HUES48 (cell line): Measurements from ENCODE around the gene PRAC2.

ENCODE experiments used
- H3K27ac ChIP-seq: one replicate; pipeline ENCODE4 v1.7.0; 2013; ENCODE audit warnings: low read depth, low read length, inconsistent platforms
- H3K27me3 ChIP-seq: 2 replicates; pipeline ENCODE4 v1.6.1; 2013; ENCODE audit warnings: mild to moderate bottlenecking, low read length; ENCODE audit not compliant: control insufficient read depth, insufficient read depth
- H3K36me3 ChIP-seq: 2 replicates; pipeline ENCODE4 v1.6.1; 2013; ENCODE audit warnings: low read length; ENCODE audit not compliant: control insufficient read depth, insufficient read depth
- H3K4me1 ChIP-seq: 2 replicates; pipeline ENCODE4 v1.6.1; 2013; ENCODE audit warnings: mild to moderate bottlenecking, low read length; ENCODE audit not compliant: control insufficient read depth, insufficient read depth
- H3K4me3 ChIP-seq: 2 replicates; pipeline ENCODE4 v1.5.1; 2013; ENCODE audit warnings: mild to moderate bottlenecking, low read depth, low read length
- H3K9ac ChIP-seq: 2 replicates; pipeline ENCODE4 v1.6.1; 2013; ENCODE audit warnings: mild to moderate bottlenecking, low read depth, low read length, moderate library complexity
- H3K9me3 ChIP-seq: 2 replicates; pipeline ENCODE4 v1.6.1; 2013; ENCODE audit warnings: low read length; ENCODE audit not compliant: control insufficient read depth, insufficient read depth

The PRAC2 gene

GRCh38 chr17:48738803-48739526, 16.0 kb downstream of the PRAC2 start:
- H3K4me1 ChIP-seq, result peaks cover 3% of the 10 kb centered on the region; the same call in 1 of the 2 replicates
- peaks cover 100% of the 10 kb centered on the region for H3K27me3 ChIP-seq
- H3K27ac ChIP-seq, result no peak overlapping the region

GRCh38 chr17:48740537-48740936, 17.6 kb downstream of the PRAC2 start:
- Histone ChIP-seq H3K27me3 (peaks cover 100% of the 10 kb centered on the region), H3K9ac (no peak overlapping the region), H3K9me3 (no peaks in the 10 kb centered on the region; the same call in 1 of the 2 replicates), H3K4me1 (peaks cover 3% of the 10 kb centered on the region; the same call in 1 of the 2 replicates), H3K36me3 (no peaks in the 10 kb centered on the region), H3K27ac (no peak overlapping the region), H3K4me3 (no peak overlapping the region)

More at GRCh38 chr17:48738803-48739526, 16.0 kb downstream of the PRAC2 start:
- no peaks in the 10 kb centered on the region; the same call in 1 of the 2 replicates for H3K9me3 ChIP-seq
- H3K36me3 ChIP-seq, result no peaks in the 10 kb centered on the region
- no peak overlapping the region for H3K9ac ChIP-seq
- no peak overlapping the region for H3K4me3 ChIP-seq

GRCh38 chr17:48745381-48746275, 22.6 kb downstream of the PRAC2 start:
- Histone ChIP-seq H3K27me3 (peaks cover 100% of the 10 kb centered on the region), H3K27ac (no peak overlapping the region), H3K4me1 (no peaks in the 10 kb centered on the region), H3K4me3 (no peak overlapping the region), H3K36me3 (no peaks in the 10 kb centered on the region), H3K9me3 (no peaks in the 10 kb centered on the region), H3K9ac (no peak overlapping the region)

- Histone ChIP-seq H3K27ac (no peak overlapping the region), H3K4me3 (no peak overlapping the region), H3K27me3 (peaks cover 100% of the 10 kb centered on the region), H3K4me1 (no peaks in the 10 kb centered on the region), H3K36me3 (no peaks in the 10 kb centered on the region), H3K9ac (no peak overlapping the region), H3K9me3 (no peaks in the 10 kb centered on the region)
Measured at GRCh38 chr17:48746916-48747444, 24.0 kb downstream of the PRAC2 start.

DNA sequence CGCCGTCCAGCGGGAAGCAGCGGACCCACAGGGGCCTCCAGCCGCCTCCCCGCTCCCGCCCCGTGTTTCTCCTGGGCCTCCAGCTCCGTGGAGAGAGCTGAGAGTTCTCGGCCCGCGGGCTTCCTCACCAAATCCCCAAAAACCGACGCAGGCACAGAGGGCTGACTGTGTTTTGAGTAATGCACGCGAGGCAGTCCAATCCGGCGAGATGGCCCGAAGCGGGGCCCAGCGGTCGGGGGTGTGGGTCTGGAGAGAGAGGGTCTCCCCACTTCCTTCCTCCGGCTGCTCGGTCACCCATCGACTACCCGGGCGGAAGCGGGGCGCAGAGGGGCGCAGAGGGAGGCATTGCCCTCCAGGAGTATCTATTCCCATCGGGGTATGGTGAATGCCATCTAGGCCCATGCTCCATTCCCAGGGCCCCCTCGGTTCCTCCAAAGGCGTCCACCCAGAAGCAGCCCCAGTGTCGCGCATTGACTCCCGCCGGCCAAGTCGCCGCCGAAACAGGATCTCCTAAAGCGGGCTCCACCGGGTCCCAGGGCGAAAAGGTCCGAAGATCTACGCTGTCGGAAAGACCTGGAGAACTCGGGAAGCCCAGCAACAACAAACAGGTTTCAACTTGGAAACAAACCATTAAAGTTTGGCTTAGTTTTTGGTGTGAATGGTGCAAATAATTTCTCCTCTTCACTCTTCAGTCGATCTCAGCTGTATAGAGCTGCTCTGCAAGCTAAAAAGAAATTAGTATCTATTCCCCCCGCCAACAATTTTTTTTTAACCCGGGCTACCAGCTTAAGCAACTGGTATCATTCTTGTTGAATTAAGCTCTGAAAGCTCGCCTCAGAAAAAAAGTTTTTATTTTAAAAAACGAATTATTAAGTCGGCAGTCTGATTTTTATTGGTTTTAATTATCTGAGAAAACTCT, 24.7 kb downstream of the PRAC2 start:
- H3K27me3 ChIP-seq, result peaks cover 100% of the 10 kb centered on the region
- no peaks in the 10 kb centered on the region for H3K9me3 ChIP-seq
- H3K27ac ChIP-seq, result no peak overlapping the region
- H3K4me1 ChIP-seq, result no peaks in the 10 kb centered on the region
- H3K9ac ChIP-seq, result no peak overlapping the region
- no peaks in the 10 kb centered on the region for H3K36me3 ChIP-seq
- no peak overlapping the region for H3K4me3 ChIP-seq

DNA sequence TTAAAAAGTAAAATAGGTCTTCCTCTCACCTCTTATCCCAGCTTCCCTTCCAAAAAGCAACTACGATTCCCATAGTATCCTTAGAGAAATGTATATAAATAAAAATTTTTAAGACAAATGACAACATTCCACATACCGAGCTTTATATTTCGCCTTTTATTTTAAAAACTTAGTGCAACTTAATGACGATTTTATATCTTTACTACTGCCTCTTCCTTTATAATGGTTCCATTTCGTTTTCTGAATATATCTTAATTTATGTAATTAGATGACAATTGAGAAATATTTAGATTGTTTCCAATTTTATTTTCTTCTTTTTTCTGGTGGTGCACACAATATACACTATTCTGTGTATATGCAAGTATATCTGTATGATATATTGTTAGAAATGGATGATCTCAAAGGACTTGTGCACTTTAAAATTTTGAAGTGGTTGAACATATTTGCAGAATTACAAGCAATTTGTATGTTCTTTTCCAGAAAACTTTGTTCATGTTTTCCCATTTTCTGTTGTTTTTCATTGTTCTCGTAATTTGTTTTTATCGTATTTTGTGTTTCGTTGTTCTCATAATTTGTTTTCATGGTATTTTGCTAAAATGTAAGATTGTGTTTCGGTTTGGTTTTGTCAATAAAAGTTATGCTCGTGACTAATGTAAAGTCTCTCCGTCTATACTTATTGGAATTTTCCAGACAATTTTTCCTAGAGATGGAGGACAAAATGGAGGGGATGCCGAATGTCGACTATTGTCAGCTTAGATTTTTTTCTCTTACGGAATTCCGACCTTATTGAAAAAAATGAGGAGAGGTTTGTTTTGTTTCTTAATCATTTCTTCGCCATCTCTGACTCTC, 26.0 kb downstream of the PRAC2 start:
- no peak overlapping the region for H3K27ac ChIP-seq
- no peaks in the 10 kb centered on the region for H3K4me1 ChIP-seq
- H3K27me3 ChIP-seq, result peaks cover 100% of the 10 kb centered on the region
- H3K9ac ChIP-seq, result no peak overlapping the region
- H3K9me3 ChIP-seq, result no peaks in the 10 kb centered on the region
- no peaks in the 10 kb centered on the region for H3K36me3 ChIP-seq
- H3K4me3 ChIP-seq, result no peak overlapping the region

DNA sequence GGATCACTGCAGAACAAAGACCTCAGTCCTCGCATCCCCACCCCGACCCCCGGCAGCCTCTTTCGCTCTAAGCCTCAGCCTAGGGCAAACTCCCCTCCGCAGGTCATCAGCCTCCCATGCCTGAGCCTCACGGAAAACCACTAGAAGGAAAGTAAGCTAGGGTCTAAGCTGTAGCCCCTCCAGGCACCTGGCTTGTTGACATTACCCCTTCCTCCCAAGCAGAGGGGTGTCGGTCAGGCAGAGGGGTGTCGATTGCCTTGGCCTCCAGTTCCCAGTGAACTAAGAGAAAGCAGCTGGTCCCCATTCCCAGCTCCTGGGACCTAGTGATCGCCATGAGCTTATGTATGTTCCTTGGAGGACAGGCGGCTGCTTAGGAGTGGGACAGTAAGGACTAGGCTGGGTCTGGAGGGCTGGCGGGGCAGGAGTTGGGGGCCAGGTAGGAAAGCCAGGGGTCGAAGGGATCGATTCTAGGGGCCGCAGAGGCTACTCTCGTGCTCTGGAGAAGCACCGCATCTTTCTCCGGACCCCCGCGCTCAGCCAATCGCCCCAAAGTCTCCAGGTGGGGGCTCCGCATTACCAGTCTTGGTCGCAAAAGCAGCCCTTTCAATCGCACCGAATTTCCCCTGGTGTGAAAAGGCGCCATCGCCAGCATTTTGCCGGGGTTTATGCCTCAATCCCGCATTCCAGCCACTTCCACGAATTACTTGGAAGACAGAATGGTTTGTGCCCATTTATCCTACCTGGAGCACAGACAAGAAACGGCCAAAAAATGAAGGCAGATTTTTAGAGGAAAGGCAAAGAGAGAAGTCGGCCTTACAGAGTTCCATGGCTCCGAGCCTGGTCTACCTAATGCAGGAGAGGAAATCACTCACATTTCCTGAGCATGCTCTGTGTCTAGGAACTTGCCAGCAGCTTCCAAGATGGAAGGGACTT, 26.9 kb downstream of the PRAC2 start:
- peaks cover 100% of the 10 kb centered on the region for H3K27me3 ChIP-seq
- no peaks in the 10 kb centered on the region for H3K36me3 ChIP-seq
- H3K9ac ChIP-seq, result no peak overlapping the region
- H3K9me3 ChIP-seq, result no peaks in the 10 kb centered on the region
- H3K27ac ChIP-seq, result no peak overlapping the region
- H3K4me3 ChIP-seq, result no peak overlapping the region
- no peaks in the 10 kb centered on the region for H3K4me1 ChIP-seq

DNA sequence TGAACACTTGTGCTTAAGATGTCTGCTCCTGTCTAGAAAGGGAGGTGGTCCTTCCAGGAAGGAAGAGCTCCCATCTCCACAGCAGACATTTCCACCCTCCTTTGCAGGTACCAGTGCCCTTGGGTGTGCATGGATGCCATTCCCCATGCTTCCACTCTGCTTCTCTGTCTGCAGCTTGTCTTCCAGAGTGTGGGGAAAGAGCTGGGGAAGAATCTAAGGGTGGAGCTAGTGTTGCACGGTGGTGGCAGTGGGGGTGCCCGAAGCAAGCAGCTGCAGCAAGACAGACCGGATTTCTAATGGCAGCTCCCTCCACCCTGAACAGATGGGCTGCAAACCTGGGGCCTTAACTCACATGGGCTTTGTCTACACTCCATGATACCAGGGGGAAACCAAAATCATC, 28.2 kb downstream of the PRAC2 start:
- 0 out of 2 replicates have a peak, but pooled peaks cover 3% of the 10 kb centered on the region for H3K4me1 ChIP-seq
- no peak overlapping the region for H3K27ac ChIP-seq
- H3K9ac ChIP-seq, result no peak overlapping the region
- H3K36me3 ChIP-seq, result no peaks in the 10 kb centered on the region
- peaks cover 100% of the 10 kb centered on the region for H3K27me3 ChIP-seq
- no peak overlapping the region for H3K4me3 ChIP-seq
- H3K9me3 ChIP-seq, result no peaks in the 10 kb centered on the region

DNA sequence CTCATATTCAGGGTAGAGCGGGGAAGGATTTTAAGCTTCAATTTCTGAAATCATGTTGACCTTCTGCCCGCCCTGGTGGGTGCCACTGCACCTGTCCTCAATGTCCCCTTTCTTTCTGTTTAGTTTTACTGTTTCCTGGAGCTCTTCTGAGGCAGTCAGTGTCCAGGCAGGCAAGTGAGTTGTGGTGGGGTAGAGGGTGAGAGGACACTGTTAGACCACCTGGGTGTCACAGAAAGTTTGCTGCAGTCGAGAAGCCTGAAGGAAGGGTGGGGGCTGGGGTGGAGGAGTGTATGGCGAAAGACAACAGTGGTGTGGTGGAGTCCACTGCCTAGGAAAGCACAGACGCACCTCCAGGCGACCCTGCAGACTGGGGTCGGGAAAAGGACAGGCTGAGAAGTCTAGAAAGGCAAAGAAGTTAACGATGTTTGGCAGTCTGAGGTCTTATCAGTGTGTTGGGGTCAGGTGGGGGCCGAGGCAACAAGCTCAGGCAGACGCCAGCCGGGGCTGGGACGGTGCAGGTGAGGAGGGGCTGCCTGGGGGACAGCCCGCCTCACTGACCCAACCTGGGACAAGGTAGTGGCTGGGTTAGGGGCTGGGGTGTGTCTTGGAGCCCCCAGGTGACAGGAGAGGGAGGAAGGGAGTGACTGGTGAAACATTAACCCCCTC, 28.9 kb downstream of the PRAC2 start:
- no peaks in the 10 kb centered on the region for H3K9me3 ChIP-seq
- no peak overlapping the region for H3K9ac ChIP-seq
- H3K27ac ChIP-seq, result no peak overlapping the region
- no peak overlapping the region for H3K4me3 ChIP-seq
- peaks cover 100% of the 10 kb centered on the region for H3K27me3 ChIP-seq
- no peaks in the 10 kb centered on the region for H3K36me3 ChIP-seq
- H3K4me1 ChIP-seq, result 0 out of 2 replicates have a peak, but pooled peaks cover 3% of the 10 kb centered on the region
